Activated CD8-positive, alpha-beta memory T cell treated with anti-CD3 and anti-CD28 coated beads, Interleukin-2, amount 50 U/mL, for 24 hours (primary cell): ENCODE measurements around the gene POLR3B.

ENCODE experiments used
- DNase-seq: peaks from one replicate; pipeline ENCODE4 v3.0.0-alpha.2; 2020; ENCODE audit errors: extremely low read depth

POLR3B gene

GRCh38 chr12:106412563-106412962, 55.0 kb downstream of the POLR3B start:
- no peak for DNase-seq

DNA sequence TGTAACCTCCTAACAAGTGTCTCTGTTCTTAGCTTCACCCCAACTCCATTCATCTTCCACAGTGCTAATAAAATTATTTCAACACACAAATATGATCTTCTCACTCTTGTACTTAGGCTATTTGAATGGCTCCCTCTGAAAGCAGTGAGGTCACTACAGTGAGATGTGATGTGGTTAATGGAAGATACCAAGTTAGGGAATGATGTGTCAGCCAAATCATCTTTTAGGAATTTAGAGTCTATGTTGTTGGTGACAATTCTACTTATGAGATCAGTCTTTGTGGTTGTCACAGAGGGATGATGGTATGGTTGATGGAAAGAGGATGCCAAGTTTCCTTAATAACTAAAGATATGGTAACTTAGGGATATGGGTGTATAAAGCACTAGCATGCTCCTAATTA, 57.6 kb downstream of the POLR3B start:
- no peak for DNase-seq

GRCh38 chr12:106416273-106416672, 58.7 kb downstream of the POLR3B start:
- DNase-seq, result no peak

DNA sequence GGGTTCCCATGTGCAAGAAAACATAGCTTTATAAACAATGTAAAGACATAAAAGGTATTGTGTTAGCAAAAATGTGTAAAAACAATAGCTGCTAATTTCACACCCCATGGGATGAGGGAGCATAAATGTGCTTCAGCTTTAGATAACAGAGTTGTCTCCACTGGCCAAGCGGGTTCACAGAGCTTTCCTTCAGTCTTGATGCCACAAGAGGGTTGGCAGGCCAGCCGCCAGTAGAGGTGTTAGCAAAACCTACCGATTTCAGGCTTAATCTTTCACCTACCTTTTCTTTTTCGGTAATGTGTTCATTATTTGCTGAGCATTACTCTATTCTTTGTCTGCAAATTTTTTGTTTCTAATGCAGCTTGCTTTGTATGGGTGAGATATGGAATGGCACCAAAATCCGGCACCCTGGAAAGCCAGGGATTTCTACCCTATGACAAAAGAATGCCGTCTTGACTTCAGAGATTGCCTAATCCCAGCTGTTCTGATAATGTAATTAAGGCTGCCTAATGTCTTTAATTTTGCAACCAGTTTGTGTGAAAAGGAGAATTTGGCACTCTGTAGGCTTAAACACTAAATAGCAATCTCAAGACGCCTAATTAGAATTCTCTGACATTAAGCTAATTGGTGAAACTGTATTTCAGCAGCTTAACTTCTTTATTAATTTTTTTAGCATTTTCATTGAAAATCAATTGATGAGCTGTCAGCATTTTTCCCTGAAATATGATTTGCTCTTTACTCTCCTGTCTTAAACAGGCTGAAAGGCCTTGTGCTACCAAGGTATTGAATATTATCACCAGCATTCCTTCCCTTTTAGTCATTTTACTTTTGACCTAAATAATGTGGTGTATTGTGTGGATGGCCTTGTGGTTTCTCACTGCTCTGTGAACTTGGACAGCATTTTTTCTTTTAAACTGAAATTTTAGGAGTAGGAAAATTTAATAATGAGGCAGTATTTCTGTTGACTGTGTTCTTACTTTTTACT, 60.7 kb downstream of the POLR3B start:
- DNase-seq, result no peak

GRCh38 chr12:106418970-106419369, 61.4 kb downstream of the POLR3B start:
- no peak for DNase-seq

GRCh38 chr12:106423291-106423690, 65.7 kb downstream of the POLR3B start:
- no peak for DNase-seq

DNA sequence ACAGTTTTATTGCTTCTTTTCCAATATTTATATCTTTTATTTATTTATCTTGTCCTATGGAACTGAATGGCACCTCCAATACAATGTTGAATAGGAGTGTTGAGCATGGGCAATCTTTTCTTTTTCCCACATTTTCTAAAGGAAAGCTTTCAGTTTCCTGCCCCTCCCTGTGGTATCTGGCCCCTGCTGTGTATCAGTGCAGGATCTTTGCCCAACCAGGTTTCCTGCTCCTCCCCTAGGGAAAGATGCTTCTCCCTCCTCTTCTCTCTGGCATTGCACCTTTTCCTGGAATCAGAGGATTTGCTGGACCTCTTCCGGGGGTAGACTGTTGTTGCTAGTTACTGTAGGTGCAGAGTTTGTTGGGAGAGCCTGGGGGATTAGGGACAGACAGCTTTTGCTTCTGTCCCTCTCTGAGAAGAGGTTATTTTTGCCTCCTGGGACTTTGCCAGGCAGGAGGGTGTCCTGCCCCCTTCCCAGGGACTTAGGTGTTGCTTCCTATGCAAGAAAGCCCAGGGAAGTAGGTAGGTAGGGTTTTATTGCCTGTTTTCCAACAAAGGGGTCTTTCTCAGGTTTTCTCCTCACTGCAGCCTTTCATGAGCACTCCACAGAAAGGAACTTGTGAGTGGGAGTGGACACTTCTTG, 67.6 kb downstream of the POLR3B start:
- DNase-seq, result no peak

DNA sequence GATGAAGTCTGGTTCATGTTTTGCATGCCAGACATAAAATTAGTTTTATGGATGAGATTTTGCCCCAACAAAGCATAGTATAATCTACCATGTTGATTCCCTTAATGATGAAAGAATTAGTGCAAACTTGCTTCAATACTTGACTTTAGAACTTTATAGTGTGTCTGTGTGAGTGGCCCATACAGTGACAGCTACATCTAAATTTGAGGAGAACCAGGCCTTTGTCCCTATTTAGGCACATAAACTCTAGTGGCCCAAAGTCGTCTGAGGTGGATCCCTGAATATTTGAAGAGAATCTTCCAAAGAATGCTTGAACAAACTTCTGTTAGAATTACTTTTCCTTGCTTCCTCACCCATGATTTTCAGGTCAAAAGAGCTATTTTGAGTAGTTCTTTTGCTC, 70.4 kb downstream of the POLR3B start:
- no peak for DNase-seq

DNA sequence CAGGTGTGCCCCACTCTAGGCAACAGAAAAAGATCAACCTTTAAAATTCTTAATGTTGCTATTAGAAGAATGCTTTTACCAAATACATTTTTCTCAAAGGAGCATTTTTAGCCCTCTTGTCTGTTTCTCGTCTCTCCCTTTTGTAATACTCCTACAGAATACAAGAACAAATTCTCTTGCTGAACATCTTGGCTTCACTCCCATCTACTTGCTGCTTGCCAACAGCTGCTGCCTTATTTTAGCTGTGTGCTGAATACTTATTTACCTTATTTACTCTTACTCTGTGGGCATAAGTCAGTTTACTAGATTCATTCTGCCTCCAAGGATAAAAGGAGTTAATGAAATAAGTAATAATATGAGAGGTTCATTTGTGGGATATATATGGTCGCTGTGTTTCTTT, 70.8 kb downstream of the POLR3B start:
- no peak for DNase-seq

- no peak for DNase-seq
These were observed 71.5 kb downstream of the POLR3B start for GRCh38 chr12:106429043-106429552.

DNA sequence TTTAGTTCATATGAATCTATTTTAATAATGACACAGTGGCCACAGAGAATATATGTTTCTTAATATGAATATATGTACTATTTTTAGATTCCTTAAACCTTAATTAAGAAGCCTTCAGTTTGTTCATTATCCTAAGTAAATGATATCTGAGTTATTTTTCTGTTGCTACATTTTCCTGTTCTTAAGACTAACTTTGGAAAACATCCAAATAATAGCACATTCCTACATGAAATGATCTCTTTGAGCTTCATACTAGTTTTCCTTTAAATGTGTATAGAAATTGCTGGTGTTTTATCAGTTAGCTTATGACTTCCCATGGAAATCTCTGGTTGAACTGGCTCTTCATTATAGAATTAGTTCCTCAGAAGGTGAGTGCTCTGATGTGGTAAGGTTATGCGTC, 72.1 kb downstream of the POLR3B start:
- DNase-seq, result no peak

GRCh38 chr12:106431839-106432411, 74.4 kb downstream of the POLR3B start:
- no peak for DNase-seq

DNA sequence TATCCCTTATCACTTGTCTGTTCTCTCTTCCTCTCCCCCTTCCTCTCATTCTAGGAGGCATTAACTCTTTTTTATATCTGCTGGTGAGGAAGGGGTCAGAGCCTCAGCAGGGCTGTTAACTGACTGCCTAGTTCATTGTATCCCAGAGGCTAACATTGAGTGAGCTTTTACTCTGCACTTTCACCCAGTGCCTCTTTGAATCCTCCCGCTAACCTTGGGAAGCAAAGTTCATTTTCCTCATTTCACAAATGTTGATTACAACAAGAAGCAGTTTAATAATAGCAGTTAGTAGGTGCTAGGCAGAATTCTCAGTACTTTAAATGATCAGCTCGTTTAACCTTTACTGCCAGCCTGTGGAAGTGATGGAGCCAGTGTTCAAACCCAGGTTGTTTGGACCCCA, 75.5 kb downstream of the POLR3B start:
- DNase-seq, result no peak

DNA sequence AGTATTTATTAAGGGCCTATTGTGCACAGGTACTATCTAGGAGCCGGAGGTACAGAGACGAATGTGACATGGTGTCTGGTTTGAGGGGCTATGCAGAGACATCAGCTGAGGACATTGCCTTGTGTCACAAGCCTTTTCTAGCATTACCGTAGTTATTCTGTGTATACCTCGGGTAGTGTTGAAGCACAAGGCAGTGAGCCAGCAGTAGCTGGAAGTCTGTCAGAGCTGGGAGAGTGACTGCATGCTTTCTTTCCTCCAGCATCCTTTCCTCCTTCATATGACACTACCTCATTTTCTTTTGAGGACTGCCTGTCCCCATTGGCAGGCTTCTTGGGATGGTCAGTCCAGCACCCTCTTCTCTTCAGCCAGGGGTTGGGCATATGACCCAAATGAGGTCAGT, 77.0 kb downstream of the POLR3B start:
- DNase-seq, result no peak

DNA sequence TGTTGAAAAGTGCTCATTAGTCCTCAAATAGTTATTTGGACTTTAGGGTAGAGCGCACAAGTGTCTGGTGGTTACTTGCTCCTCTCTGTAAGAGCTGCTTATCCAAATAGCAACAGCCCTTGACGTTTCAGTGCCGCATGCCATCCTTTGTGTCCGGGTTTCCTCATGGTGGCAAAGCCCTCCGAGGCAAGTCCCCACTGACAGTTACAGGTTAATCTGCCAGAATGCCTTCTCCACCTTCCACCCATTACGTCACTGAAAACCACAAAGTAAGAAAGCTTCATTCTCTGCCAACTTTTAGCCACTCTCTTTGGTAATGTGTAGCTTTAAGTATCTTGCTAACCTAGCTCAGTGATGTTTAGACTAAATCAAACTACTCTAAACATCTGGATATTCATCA, 78.6 kb downstream of the POLR3B start:
- no peak for DNase-seq

GRCh38 chr12:106442575-106442974, 85.0 kb downstream of the POLR3B start:
- no peak for DNase-seq

DNA sequence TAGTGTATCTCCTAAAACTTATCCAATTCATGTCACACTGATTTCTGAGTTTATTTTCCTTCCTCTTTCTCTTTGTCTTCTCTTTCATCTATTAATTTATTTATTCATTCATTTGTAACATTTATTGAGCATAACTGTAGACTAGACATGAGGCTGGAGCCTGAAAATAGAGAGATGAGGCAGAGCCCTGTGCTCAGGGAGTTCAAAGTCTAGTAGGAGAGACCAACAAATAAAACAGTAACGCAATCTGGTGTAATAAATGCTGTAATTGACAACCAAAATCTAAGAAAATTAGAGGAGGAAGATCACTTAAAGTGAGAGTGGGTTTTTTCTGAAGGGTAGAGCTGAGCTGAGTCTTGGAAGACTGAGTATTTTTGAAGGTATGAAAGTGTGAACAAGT, 87.5 kb downstream of the POLR3B start:
- DNase-seq, result no peak

GRCh38 chr12:106445959-106446358, 88.4 kb downstream of the POLR3B start:
- DNase-seq, result no peak

GRCh38 chr12:106446419-106447092, 89.0 kb downstream of the POLR3B start:
- no peak for DNase-seq

DNA sequence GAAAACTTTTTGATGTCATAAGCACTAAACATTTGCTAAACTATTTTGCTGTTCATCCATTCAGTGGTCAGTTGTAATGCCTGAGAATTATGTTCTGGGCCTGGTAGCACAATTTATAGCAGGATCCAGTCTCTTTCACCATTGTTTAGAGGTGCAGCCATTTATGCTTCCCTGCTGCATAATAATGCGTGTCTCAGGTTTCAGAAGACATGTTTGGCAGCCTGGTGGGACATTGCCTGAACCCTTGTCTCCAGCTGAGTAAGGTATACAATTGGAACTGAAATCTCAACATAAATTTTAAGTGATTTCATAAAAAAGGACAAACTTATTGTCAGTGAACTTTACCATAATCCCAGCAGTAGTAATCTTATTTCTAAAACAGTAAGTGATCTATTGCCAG, 94.8 kb downstream of the POLR3B start:
- DNase-seq, result no peak

DNA sequence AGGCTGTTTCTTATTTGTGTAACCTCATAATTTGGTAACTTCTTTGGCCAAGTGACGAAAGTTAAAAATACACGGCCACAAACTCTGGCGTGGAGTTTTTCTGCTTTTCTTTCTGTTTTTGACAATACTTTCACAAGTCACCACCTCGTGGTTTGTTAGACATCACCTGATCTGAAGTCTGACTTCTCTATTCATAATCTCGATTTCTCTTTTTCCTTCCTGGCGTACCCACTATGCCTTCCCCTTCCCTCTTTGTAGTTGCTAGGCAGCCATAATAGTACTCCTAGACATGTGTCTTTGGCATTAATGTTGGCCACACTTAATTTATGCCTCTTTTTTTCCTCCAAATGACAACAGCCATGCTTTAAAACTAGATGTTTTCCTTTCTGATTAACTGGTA, 97.6 kb downstream of the POLR3B start:
- DNase-seq, result no peak

- no peak for DNase-seq
These were observed 101.6 kb downstream of the POLR3B start for GRCh38 chr12:106459124-106459523.
